Subcutaneous abdominal adipose tissue (tissue), 5 donors: ENCODE results near the gene NUP37.
"Not testable (repeated sequence)": the region's sequence is repeated elsewhere in the genome, so short reads cannot be mapped to it uniquely, and the experiment has no call there.

ENCODE experiments used
- H3K27ac ChIP-seq: one replicate; pipeline ENCODE4 v1.7.0; 2013; ENCODE audit warnings: low read depth, mild to moderate bottlenecking, inconsistent platforms, low read length, moderate library complexity
- H3K27me3 ChIP-seq, 5 donors: one replicate each; pipeline ENCODE4 v1.7.0; 2013; ENCODE audit warnings: low read length in 5 of 5, inconsistent platforms in 1 of 5; ENCODE audit not compliant: control insufficient read depth in 5 of 5, insufficient read depth in 4 of 5
- H3K36me3 ChIP-seq, 5 donors: one replicate each; pipeline ENCODE4 v1.7.0; 2013; ENCODE audit warnings: low read length in 5 of 5; ENCODE audit not compliant: control insufficient read depth in 5 of 5, insufficient read depth in 5 of 5
- H3K4me1 ChIP-seq, 5 donors: one replicate each; pipeline ENCODE4 v1.7.0; 2013; ENCODE audit warnings: low read length in 5 of 5, mild to moderate bottlenecking in 3 of 5, moderate library complexity in 1 of 5; ENCODE audit not compliant: control insufficient read depth in 5 of 5, insufficient read depth in 5 of 5
- H3K4me3 ChIP-seq, 5 donors: one replicate each; pipeline ENCODE4 v1.7.0; 2013; ENCODE audit warnings: low read length in 5 of 5, low read depth in 1 of 5
- H3K9ac ChIP-seq, 5 donors: one replicate each; pipeline ENCODE4 v1.7.0; 2013; ENCODE audit warnings: low read length in 5 of 5, mild to moderate bottlenecking in 4 of 5, moderate library complexity in 3 of 5
- H3K9me3 ChIP-seq, 5 donors: one replicate each; pipeline ENCODE4 v1.7.0; 2013; ENCODE audit warnings: low read length in 5 of 5; ENCODE audit not compliant: control insufficient read depth in 5 of 5
- donor health status: healthy.
- donor health status: healthy.
- donor health status: healthy.
- donor health status: healthy.
- donor health status: healthy.

The NUP37 gene

DNA sequence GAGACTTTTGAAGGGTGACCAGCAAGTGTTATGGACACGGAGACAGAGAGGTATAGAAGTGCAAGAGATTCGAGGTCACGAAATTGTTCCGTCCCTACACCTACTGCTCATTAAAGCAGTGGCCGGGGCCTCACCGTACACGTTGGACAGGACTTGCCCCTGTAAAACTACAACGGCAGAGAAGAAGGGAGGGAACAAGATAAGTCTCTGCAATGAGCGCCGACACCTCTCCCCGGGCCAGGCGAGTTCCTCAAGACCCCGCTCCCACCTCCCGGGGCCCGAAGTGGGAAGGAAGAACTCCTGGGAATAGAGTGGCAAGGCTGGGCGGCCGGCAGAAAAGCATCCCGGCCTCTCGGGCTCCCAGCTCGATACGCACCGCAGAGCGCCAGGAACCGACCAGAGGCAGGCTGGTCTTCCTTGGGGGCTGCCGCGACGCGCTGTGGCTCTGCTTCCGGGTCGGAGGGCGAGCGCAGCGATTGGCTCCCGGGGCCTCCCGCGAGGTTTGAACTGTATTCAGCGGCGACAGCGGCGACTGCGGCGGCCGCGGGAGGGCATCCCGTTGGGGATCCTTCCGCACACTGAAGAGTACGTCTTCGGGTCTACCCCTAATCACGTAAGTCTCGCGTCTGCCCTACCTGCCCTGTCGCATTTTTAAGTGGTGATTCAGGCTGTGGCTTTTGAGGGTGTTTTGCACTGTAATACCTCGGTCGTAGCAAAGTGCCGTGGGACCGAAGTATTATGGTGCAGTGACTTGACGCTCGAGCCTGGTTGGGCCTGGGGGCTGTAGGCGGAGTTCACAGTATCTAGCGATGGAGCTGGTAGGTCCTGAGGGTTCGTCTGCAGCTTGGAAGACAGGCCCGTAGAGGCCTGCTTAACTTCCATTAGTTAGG, at the start of gene NUP37, which contains the start of gene PARPBP:
TSS of gene NUP37 (minus strand) at position 441 of the 890 bp plus-strand sequence. CDS start 1,596 bp downstream, outside the sequence.
TSS of gene PARPBP (plus strand) at position 510 of the 890 bp plus-strand sequence. CDS start 3,706 bp downstream, outside the sequence.
- Histone ChIP-seq H3K27me3 (no peaks in the 10 kb centered on the region), H3K4me3 (peak within 1 kb of the TSS; percentile 81 to 99 (median 96)), H3K9me3 (no peaks in the 10 kb centered on the region), H3K4me1 (peaks cover 2 to 21% (median 20%) of the 10 kb centered on the region in 5 donors), H3K36me3 (peaks cover 7 to 29% (median 16%) of the 10 kb centered on the region in 5 donors), H3K9ac (peak within 1 kb of the TSS; percentile 92 to 99 (median 97)), H3K27ac (peak within 1 kb of the TSS; percentile 80)

DNA sequence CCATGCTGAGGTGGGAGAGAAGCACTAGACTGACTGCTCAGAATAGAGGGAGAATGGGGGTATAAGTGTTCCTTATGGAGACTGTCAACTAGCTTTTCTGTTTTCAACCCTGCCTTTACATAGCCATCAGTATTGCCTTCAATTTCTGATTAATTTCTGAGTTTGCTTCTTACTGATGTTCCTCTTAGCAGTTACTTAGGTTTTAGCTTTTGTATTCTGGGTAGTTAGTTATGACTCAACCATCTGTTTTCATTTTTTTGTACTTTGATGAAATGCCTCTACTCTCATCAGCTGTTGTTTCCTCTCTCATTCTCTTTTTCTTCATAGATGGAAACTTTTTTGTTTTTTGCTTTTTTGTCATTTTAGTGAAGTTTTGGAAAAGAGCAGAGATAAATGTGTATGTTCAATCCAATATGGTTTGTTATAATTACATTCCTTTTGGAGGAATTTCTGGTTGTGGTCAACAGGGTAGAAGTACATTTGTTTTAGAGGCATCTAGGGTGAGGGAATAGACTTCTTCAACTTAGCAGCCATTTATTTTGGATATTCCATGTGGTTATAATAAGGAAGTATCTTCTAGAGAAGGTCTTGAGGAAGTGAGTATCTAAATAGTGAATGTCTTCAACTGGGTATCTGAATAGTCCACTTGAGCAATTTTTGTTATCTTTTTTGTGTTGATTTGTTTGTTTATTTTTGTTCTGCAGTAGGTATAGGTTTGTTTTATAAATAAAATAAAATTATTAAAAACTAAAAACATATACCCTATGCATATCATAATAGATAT, 48.1 kb upstream of the NUP37 start:
- no peak overlapping the region for H3K27ac ChIP-seq
- H3K4me1 ChIP-seq: peaks cover 0 to 10% (median 6%) of the 10 kb centered on the region in 5 donors
- H3K36me3 ChIP-seq: no peaks in the 10 kb centered on the region
- no peaks in the 10 kb centered on the region for H3K9me3 ChIP-seq
- H3K9ac ChIP-seq: no peak overlapping the region
- no peak overlapping the region for H3K4me3 ChIP-seq
- H3K27me3 ChIP-seq: no peaks in the 10 kb centered on the region

GRCh38 chr12:102163383-102163782, 43.5 kb upstream of the NUP37 start:
- no peaks in the 10 kb centered on the region for H3K27me3 ChIP-seq
- H3K4me1 ChIP-seq: no peaks in the 10 kb centered on the region
- H3K9ac ChIP-seq: no peak overlapping the region
- no peak overlapping the region for H3K4me3 ChIP-seq
- H3K9me3 ChIP-seq: no peaks in the 10 kb centered on the region
- no peak overlapping the region for H3K27ac ChIP-seq
- H3K36me3 ChIP-seq: no peaks in the 10 kb centered on the region

- H3K9me3 ChIP-seq, H3K4me3 ChIP-seq, H3K27me3 ChIP-seq, H3K36me3 ChIP-seq, H3K9ac ChIP-seq, H3K4me1 ChIP-seq, H3K27ac ChIP-seq: not testable (repeated sequence)
Observed at GRCh38 chr12:102155206-102155605, 35.3 kb upstream of the NUP37 start.

DNA sequence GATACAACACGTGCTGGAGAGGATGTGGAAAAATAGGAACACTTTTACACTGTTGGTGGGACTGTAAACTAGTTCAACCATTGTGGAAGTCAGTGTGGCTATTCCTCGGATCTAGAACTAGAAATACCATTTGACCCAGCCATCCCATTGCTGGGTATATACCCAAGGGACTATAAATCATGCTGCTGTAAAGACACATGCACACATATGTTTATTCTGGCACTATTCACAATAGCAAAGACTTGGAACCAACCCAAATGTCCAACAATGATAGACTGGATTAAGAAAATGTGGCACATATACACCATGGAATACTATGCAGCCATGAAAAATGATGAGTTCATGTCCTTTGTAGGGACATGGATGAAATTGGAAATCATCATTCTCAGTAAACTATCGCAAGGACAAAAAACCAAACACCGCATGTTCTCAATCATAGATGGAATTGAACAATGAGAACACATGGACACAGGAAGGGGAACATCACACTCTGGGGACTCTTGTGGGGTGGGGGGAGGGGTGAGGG, 27.2 kb upstream of the NUP37 start:
- not testable (repeated sequence) for H3K9me3 ChIP-seq, H3K36me3 ChIP-seq, H3K9ac ChIP-seq, H3K27ac ChIP-seq, H3K4me3 ChIP-seq, H3K4me1 ChIP-seq, H3K27me3 ChIP-seq

- H3K27ac ChIP-seq: no peak overlapping the region
- no peaks in the 10 kb centered on the region for H3K36me3 ChIP-seq
- no peaks in the 10 kb centered on the region for H3K27me3 ChIP-seq
- H3K9me3 ChIP-seq: no peaks in the 10 kb centered on the region
- no peak overlapping the region for H3K9ac ChIP-seq
- no peaks in the 10 kb centered on the region for H3K4me1 ChIP-seq
- H3K4me3 ChIP-seq: no peak overlapping the region
Observed at GRCh38 chr12:102144221-102144620, 24.3 kb upstream of the NUP37 start.

DNA sequence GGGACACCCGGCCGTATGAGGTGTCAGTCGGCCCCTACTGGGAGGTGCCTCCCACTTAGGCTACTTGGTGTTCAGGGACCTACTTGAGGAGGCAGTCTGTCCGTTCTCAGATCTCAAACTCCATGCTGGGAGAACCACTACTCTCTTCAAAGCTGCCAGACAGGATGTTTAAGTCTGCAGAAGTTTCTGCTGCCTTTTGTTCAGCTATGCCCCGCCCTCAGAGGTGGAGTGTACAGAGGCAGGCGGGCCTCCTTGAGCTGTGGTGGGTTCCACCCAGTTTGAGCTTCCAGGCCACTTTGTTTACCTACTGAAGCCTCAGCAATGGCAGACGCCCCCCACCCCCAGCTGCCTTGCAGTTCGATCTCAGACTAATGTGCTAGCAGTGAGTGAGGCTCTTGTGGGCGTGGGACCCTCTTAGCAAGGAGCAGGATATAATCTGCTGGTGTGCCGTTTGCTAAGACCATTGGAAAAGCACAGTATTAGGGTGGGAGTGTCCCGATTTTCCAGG, 23.0 kb upstream of the NUP37 start:
- H3K9me3 ChIP-seq, H3K4me3 ChIP-seq, H3K27ac ChIP-seq, H3K36me3 ChIP-seq, H3K27me3 ChIP-seq, H3K4me1 ChIP-seq, H3K9ac ChIP-seq: not testable (repeated sequence)

DNA sequence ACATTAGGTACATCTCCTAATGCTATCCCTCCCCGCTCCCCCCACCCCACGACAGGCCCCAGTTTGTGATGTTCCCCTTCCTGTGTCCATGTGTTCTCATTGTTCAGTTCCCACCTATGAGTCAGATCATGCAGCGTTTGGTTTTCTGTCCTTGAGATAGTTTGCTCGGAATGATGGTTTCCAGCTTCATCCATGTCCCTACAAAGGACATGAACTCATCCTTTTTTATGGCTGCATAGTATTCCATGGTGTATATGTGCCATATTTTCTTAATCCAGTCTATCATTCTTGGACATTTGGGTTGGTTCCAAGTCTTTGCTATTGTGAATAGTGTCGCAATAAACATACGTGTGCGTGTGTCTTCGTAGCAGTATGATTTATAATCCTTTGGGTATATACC, 17.7 kb upstream of the NUP37 start:
- H3K27me3 ChIP-seq, H3K4me1 ChIP-seq, H3K4me3 ChIP-seq, H3K9me3 ChIP-seq, H3K9ac ChIP-seq, H3K36me3 ChIP-seq, H3K27ac ChIP-seq: not testable (repeated sequence)

- not testable (repeated sequence) for H3K4me1 ChIP-seq, H3K36me3 ChIP-seq, H3K9ac ChIP-seq, H3K4me3 ChIP-seq, H3K27me3 ChIP-seq, H3K27ac ChIP-seq, H3K9me3 ChIP-seq
Observed at GRCh38 chr12:102131442-102131841, 11.5 kb upstream of the NUP37 start.

DNA sequence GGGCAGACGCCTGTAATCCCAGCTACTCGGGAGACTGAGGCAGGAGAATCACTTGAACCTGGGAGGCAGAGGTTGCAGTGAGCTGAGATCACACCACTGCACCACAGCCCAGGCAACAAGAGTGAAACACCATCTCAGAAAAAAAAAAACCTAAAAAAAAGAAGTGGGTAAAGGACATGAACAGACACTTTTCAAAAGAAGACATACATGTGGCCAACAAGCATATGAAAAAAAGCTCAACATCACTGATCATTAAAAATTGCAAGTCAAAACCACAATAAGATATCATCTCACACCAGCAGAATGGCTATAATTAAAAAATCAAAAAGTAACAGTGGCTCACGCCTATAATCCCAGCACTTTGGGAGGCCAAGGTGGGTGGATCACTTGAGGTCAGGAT, 10.8 kb upstream of the NUP37 start:
- not testable (repeated sequence) for H3K4me3 ChIP-seq, H3K4me1 ChIP-seq, H3K9ac ChIP-seq, H3K36me3 ChIP-seq, H3K27me3 ChIP-seq, H3K27ac ChIP-seq, H3K9me3 ChIP-seq
